ENCODE results near the gene CALML6.

DNA sequence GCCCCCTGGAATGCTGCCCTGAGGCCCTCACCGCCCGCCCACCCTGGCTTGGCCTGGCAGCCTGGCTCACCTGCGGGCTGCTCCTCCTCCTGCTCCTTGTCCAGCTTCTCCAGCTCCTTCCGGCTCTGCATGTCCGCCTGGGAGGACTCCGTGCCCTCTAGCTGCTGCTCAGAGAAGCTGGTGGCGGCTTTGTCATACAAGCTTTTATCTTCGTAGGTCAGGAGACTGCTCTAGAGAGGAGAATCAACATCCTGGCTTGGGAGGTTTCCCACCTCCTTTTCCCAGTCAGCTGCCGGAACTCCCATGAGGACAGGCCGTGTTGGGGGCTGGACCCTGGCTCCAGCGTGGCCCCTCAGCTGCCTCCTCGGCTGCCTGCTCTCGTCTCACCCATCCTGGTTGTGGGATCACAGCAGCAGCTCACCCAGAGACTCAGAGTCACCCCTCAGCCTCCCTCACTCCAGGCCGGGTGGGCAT, 40.6 kb downstream of the CALML6 start:
- TF ChIP-seq, protein P1, sequence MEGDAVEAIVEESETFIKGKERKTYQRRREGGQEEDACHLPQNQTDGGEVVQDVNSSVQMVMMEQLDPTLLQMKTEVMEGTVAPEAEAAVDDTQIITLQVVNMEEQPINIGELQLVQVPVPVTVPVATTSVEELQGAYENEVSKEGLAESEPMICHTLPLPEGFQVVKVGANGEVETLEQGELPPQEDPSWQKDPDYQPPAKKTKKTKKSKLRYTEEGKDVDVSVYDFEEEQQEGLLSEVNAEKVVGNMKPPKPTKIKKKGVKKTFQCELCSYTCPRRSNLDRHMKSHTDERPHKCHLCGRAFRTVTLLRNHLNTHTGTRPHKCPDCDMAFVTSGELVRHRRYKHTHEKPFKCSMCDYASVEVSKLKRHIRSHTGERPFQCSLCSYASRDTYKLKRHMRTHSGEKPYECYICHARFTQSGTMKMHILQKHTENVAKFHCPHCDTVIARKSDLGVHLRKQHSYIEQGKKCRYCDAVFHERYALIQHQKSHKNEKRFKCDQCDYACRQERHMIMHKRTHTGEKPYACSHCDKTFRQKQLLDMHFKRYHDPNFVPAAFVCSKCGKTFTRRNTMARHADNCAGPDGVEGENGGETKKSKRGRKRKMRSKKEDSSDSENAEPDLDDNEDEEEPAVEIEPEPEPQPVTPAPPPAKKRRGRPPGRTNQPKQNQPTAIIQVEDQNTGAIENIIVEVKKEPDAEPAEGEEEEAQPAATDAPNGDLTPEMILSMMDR (IDR thresholded peaks at IDR 0.05): no peak
- no peak for TF ChIP-seq POLR2A (IDR thresholded peaks at IDR 0.05)

All from thyroid gland (tissue), 4 donors.